OCI-LY3 (cell line): ENCODE measurements around the gene B2M.

Experiments
- H2AFZ ChIP-seq: fragments of 200-600, 300-600 bp; shearing (Covaris generic); 2 replicates; pipeline ENCODE4 v1.6.0; 2014; ENCODE audit warnings: antibody characterized with exemption, low read depth, low read length
- H3K27ac ChIP-seq: fragments of 200-600, 300-600 bp; sonication (generic); 2 replicates; pipeline ENCODE4 v1.5.1; 2014; ENCODE audit warnings: mild to moderate bottlenecking, low read length, moderate library complexity, mixed read lengths
- H3K27me3 ChIP-seq: fragments of 200-600, 300-600 bp; sonication (generic); 2 replicates; pipeline ENCODE4 v1.6.1; 2014; ENCODE audit warnings: low read depth, low read length, mixed read lengths
- H3K36me3 ChIP-seq: fragments of 200-600, 300-600 bp; sonication (generic); replicated peaks from 2 replicates; pipeline ENCODE3; 2014; ENCODE audit warnings: low read depth, low read length, mixed read lengths
- H3K4me1 ChIP-seq: fragments of 300-600, 200-600 bp; sonication (generic); 2 replicates; pipeline ENCODE4 v1.6.1; 2014; ENCODE audit warnings: low read length, mixed read lengths
- H3K4me2 ChIP-seq: fragments of 200-600, 300-600 bp; sonication (generic); 2 replicates; pipeline ENCODE4 v1.6.1; 2014; ENCODE audit warnings: low read length, mixed read lengths
- H3K4me3 ChIP-seq: fragments of 300-600, 200-600 bp; sonication (generic); 2 replicates; pipeline ENCODE4 v1.5.1; 2014; ENCODE audit warnings: antibody characterized with exemption, mild to moderate bottlenecking, low read length, moderate library complexity
- H3K79me2 ChIP-seq: fragments of 300-600, 200-600 bp; shearing (Covaris generic); 2 replicates; pipeline ENCODE4 v1.6.1; 2014; ENCODE audit warnings: mild to moderate bottlenecking, low read length, mixed read lengths
- H3K9ac ChIP-seq: fragments of 300-600, 200-600 bp; shearing (Covaris generic); 2 replicates; pipeline ENCODE4 v1.6.0; 2014; ENCODE audit warnings: mild to moderate bottlenecking, low read length, moderate library complexity
- H3K9me3 ChIP-seq: fragments of 200-600, 300-600 bp; shearing (Covaris generic); 2 replicates; pipeline ENCODE4 v1.6.1; 2014; ENCODE audit warnings: low read length, mixed read lengths; ENCODE audit not compliant: insufficient read depth
- H4K20me1 ChIP-seq: fragments of 200-600, 300-600 bp; sonication (generic); 2 replicates; pipeline ENCODE4 v1.6.1; 2016; ENCODE audit warnings: low read length, mixed read lengths; ENCODE audit not compliant: insufficient read depth
- CTCF ChIP-seq: fragments of 200-600, 300-600 bp; sonication (generic); IDR thresholded peaks from 2 replicates; pipeline ENCODE4 v1.5.1; 2014; ENCODE audit warnings: antibody characterized with exemption, low read length, low read depth
- EZH2phosphoT487 ChIP-seq: fragments of 200-600 bp; shearing (Covaris generic); IDR thresholded peaks from 2 replicates; pipeline ENCODE4 v1.6.1; 2018; ENCODE audit warnings: antibody characterized with exemption, mixed run types, low read depth

B2M gene

GRCh38 chr15:44728576-44729407 lies 17.5 kb downstream of the B2M start:
- peak overlapping the region; percentile 98 for H3K27ac ChIP-seq
- H3K27me3 ChIP-seq = no peaks in the 10 kb centered on the region
- peak overlapping the region; percentile 86 for H3K4me3 ChIP-seq
- H3K4me2 ChIP-seq = peak overlapping the region; percentile 88
- no peaks in the 10 kb centered on the region for H3K9me3 ChIP-seq
- no peaks in the 10 kb centered on the region for H4K20me1 ChIP-seq
- peak overlapping the region; percentile 96 for H3K9ac ChIP-seq
- TF ChIP-seq EZH2phosphoT487 (no peak), CTCF (no peak)
- no peak overlapping the region for H2AFZ ChIP-seq
- peaks cover 14% of the 10 kb centered on the region for H3K36me3 ChIP-seq
- H3K4me1 ChIP-seq = peaks cover 54% of the 10 kb centered on the region
- H3K79me2 ChIP-seq = peaks cover 52% of the 10 kb centered on the region

GRCh38 chr15:44729408-44730127 lies 18.3 kb downstream of the B2M start:
- Histone ChIP-seq H3K9me3 (no peaks in the 10 kb centered on the region), H3K4me1 (peaks cover 54% of the 10 kb centered on the region), H2AFZ (no peak overlapping the region)

GRCh38 chr15:44734839-44735481 lies 23.6 kb downstream of the B2M start:
- H2AFZ ChIP-seq = no peak overlapping the region
- H3K4me1 ChIP-seq = peaks cover 35% of the 10 kb centered on the region
- H3K27me3 ChIP-seq = no peaks in the 10 kb centered on the region
- TF ChIP-seq CTCF (no peak), EZH2phosphoT487 (no peak)
- H3K9me3 ChIP-seq = no peaks in the 10 kb centered on the region
- H3K4me3 ChIP-seq = peak overlapping the region; percentile 45; the same call in 1 of the 2 replicates
- H3K79me2 ChIP-seq = peaks cover 24% of the 10 kb centered on the region
- peaks cover 14% of the 10 kb centered on the region for H3K36me3 ChIP-seq
- H3K27ac ChIP-seq = peak overlapping the region; percentile 69
- no peaks in the 10 kb centered on the region for H4K20me1 ChIP-seq
- H3K4me2 ChIP-seq = peak overlapping the region; percentile 66
- H3K9ac ChIP-seq = peak overlapping the region; percentile 39

More at GRCh38 chr15:44729408-44730127, 18.3 kb downstream of the B2M start:
- peak overlapping the region; percentile 96 for H3K9ac ChIP-seq
- peak overlapping the region; percentile 77 for H3K4me2 ChIP-seq
- H3K4me3 ChIP-seq = peak overlapping the region; percentile 86
- peaks cover 52% of the 10 kb centered on the region for H3K79me2 ChIP-seq
- peaks cover 14% of the 10 kb centered on the region for H3K36me3 ChIP-seq
- TF ChIP-seq CTCF (no peak), EZH2phosphoT487 (no peak)
- H3K27me3 ChIP-seq = no peaks in the 10 kb centered on the region
- H4K20me1 ChIP-seq = no peaks in the 10 kb centered on the region
- peak overlapping the region; percentile 92 for H3K27ac ChIP-seq
